Cardiac muscle cell (in vitro differentiated cells and primary cell): ENCODE measurements around the gene VSTM5. TPM values are rescaled to one million over a fixed set of nuclear protein-coding genes. Genes with fewer than 3 reads are reported as not detected.

ENCODE experiments used
- DNase-seq, 2 donors: peaks; one replicate each; pipeline versions ENCODE4 v3.0.0 to v3.0.0-alpha.2; 2010 to 2017; ENCODE audit warnings: low read depth in 1 of 2, low spot score in 1 of 2
- H3K27ac ChIP-seq: fragments of 200-600 bp; sonication (generic); 2 replicates; pipeline ENCODE4 v1.5.1; 2016
- H3K27me3 ChIP-seq: fragments of 200-600 bp; sonication (generic); 2 replicates; pipeline ENCODE4 v1.6.0; 2016; ENCODE audit warnings: control low read depth
- H3K36me3 ChIP-seq: fragments of 200-600 bp; sonication (generic); 2 replicates; pipeline ENCODE4 v1.5.1; 2016; ENCODE audit warnings: control low read depth
- H3K4me1 ChIP-seq: fragments of 200-600 bp; sonication (generic); 2 replicates; pipeline ENCODE4 v1.8.1; 2017; ENCODE audit warnings: low read depth, mild to moderate bottlenecking, mixed run types
- H3K4me3 ChIP-seq: fragments of 200-600 bp; sonication (generic); 2 replicates; pipeline ENCODE4 v1.5.1; 2016; ENCODE audit warnings: mild to moderate bottlenecking
- H3K9me3 ChIP-seq: fragments of 200-600 bp; sonication (generic); 2 replicates; pipeline ENCODE4 v1.5.1; 2017; ENCODE audit warnings: low read depth, mild to moderate bottlenecking, control low read depth
- CTCF ChIP-seq: IDR thresholded peaks from 2 replicates; pipeline ENCODE4 v1.5.1; 2012; ENCODE audit warnings: low read depth, mild to moderate bottlenecking, low read length
- polyA plus RNA-seq: library from polyadenylated mRNA; unstranded; fragments of >200 nt; fragmentation: Nextera tagmentation; extraction: Ambion mirVana; gene quantifications from 2 replicates; pipeline ENCODE4 v1.2.1, GENCODE V29; 2016
- total RNA-seq: library from RNA; depleted of rRNA; stranded (reverse); fragments of >200 nt; gene quantifications from 2 replicates; pipeline ENCODE4 v1.2.3, GENCODE V29; 2016

The VSTM5 gene
- total and polyA plus RNA-seq, 2 experiments from 2014 or later = 0.15 TPM; not detected in 1

GRCh38 chr11:93813974-93814373 is 36.4 kb downstream of the VSTM5 start:
- no peak for TF ChIP-seq CTCF
- Histone ChIP-seq H3K4me3 (no peak overlapping the region), H3K9me3 (no peaks in the 10 kb centered on the region), H3K27ac (peak overlapping the region; percentile 21), H3K27me3 (no peaks in the 10 kb centered on the region), H3K36me3 (peaks cover 53% of the 10 kb centered on the region), H3K4me1 (peaks cover 5% of the 10 kb centered on the region)
- no peak for DNase-seq

- Histone ChIP-seq H3K27ac (no peak overlapping the region), H3K4me3 (no peak overlapping the region), H3K27me3 (no peaks in the 10 kb centered on the region), H3K9me3 (no peaks in the 10 kb centered on the region), H3K4me1 (no peaks in the 10 kb centered on the region), H3K36me3 (peaks cover 77% of the 10 kb centered on the region)
- DNase-seq = no peak
- TF ChIP-seq CTCF = no peak
These were observed 42.4 kb downstream of the VSTM5 start for GRCh38 chr11:93807980-93808379.

- H3K4me1 ChIP-seq = no peaks in the 10 kb centered on the region
- no peak overlapping the region for H3K4me3 ChIP-seq
- H3K27me3 ChIP-seq = no peaks in the 10 kb centered on the region
- TF ChIP-seq CTCF = no peak
- no peak for DNase-seq
- H3K36me3 ChIP-seq = peaks cover 63% of the 10 kb centered on the region
- no peaks in the 10 kb centered on the region for H3K9me3 ChIP-seq
- no peak overlapping the region for H3K27ac ChIP-seq
These were observed 45.5 kb downstream of the VSTM5 start for GRCh38 chr11:93804879-93805278.

- TF ChIP-seq CTCF = no peak
- Histone ChIP-seq H3K4me1 (no peaks in the 10 kb centered on the region), H3K4me3 (no peak overlapping the region), H3K9me3 (no peaks in the 10 kb centered on the region), H3K27me3 (no peaks in the 10 kb centered on the region), H3K36me3 (peaks cover 63% of the 10 kb centered on the region), H3K27ac (no peak overlapping the region)
- DNase-seq = no peak
These were observed 49.1 kb downstream of the VSTM5 start for GRCh38 chr11:93801366-93801765.

GRCh38 chr11:93796441-93797231 is 53.8 kb downstream of the VSTM5 start:
- H3K4me3 ChIP-seq = no peak overlapping the region
- no peak overlapping the region for H3K27ac ChIP-seq
- no peaks in the 10 kb centered on the region for H3K4me1 ChIP-seq
- no peak for TF ChIP-seq CTCF
- H3K36me3 ChIP-seq = peaks cover 75% of the 10 kb centered on the region
- no peaks in the 10 kb centered on the region for H3K9me3 ChIP-seq
- no peak for DNase-seq
- H3K27me3 ChIP-seq = no peaks in the 10 kb centered on the region
